Measurements from ENCODE around the gene CMPK2.
A peak's percentile ranks its signal among the peaks of the same experiment; 100 is the strongest.
"Not testable (repeated sequence)": the region's sequence is repeated elsewhere in the genome, so short reads cannot be mapped to it uniquely, and the experiment has no call there.

Gene CMPK2, protein sequence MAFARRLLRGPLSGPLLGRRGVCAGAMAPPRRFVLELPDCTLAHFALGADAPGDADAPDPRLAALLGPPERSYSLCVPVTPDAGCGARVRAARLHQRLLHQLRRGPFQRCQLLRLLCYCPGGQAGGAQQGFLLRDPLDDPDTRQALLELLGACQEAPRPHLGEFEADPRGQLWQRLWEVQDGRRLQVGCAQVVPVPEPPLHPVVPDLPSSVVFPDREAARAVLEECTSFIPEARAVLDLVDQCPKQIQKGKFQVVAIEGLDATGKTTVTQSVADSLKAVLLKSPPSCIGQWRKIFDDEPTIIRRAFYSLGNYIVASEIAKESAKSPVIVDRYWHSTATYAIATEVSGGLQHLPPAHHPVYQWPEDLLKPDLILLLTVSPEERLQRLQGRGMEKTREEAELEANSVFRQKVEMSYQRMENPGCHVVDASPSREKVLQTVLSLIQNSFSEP

DNA sequence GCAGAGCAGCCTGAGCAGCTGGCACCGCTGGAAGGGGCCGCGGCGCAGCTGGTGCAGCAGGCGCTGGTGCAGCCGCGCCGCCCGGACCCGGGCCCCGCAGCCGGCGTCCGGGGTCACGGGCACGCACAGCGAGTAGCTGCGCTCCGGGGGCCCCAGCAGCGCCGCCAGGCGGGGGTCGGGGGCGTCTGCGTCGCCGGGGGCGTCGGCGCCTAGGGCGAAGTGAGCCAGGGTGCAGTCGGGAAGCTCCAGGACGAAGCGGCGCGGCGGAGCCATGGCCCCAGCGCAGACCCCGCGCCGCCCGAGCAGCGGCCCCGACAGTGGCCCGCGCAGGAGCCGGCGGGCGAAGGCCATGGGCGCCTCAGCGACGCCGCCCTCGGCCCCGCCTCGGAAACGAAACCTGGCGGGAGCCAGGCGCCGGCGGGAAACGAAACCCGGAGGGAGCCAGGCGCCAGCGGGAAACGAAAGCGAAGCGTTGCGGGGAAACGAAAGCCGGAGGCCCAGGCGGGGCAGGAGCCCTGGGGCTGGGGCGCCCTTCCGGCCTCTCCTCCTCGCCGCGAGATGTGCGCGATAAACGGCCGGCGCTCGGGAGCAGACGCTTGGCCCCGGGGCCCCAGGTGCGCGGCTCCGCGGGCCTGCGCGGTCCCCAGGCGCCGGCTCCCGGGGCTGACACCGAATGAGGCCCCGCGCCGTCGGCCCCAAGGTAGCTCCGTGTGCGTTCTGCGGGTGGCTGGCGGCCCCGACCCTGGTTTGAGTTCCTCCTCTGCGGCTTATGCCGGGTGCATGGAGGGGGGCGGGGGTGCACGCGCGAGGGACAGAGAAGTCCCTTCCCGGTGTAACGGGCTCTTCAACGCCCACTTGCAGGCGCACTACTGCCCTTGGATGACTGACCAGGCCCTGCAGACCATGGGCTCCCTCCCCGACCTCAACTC is at the start of gene CMPK2:
CMPK2 (minus strand) TSS at position 562 of the 929 bp plus-strand sequence; CDS start at position 351, 211 bp downstream.
- peak; percentile 66 for DNase-seq

GRCh38 chr2:6915399-6915798 is 49.7 kb upstream of the CMPK2 start:
- no peak for DNase-seq

DNA sequence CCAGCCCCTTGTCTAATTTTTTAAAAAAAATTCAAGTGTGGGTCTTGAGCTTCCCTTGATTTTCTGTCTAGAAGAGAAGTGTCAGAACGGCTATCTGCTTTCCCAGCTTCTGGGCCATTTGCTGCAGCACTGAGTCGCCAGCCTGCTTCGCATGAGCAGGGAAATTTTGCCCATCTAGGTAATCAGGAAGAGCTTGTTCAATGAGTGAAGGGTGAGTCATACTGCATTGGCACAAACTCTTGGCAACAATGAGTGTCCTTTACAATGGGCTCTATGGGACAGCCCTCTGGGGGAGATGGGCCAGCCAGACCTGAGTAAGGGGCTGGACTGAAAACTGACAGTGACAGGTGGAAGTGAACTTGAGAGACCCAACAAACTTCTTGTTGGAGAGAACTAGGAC is 49.1 kb upstream of the CMPK2 start:
- no peak for DNase-seq

DNA sequence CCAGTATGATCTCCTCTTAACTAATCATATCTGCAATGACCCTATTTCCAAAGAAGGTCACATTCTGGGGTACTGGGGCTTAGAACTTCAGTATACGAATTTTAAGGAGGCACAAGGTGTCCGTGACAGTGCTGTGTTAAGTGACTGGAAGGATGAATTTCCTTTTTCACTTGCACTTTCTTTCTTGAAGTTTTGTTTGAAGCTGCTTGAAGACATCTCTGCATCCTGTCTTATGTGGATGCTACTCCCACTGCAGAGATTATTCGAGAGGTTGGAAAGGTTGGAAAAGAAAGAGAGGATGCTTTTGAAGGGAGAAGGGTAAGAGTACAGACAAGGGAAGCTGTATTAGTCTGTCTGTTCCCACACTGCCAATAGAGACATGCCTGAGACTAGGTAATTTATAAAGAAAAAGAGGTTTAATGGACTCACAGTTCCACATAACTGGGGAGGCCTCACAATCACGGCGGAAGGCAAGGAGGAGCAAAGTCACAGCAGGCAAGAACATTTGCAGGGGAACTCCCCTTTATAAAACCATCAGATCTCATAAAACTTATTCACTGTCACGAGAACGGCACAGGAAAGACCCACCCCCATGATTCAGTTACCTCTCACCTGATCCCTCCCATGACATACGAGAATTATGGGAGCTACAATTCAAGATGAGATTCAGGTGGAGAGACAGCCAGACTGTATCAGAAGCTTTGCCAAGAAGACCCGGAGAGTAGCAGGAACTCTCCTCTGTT is 47.9 kb upstream of the CMPK2 start:
- no peak for DNase-seq

DNA sequence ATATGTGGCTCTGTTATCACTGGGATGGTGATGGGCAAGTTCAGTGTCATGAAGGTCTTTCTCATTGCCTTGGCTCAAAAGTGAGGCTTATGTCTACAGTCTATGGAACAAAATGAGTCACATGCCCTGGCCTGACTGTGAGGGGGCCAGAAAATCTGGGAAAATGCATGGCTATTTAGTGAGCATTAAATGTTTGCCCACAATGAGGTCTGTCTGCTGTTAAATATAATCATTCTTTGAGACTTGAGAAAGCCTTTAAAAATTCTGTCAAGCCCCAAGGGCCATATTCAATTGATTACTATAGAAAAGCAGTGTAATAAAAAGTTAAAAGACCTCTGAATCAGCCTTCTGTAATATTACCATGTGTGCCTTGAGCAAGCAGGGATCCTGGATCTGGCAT is 46.0 kb upstream of the CMPK2 start:
- DNase-seq, result no peak

DNA sequence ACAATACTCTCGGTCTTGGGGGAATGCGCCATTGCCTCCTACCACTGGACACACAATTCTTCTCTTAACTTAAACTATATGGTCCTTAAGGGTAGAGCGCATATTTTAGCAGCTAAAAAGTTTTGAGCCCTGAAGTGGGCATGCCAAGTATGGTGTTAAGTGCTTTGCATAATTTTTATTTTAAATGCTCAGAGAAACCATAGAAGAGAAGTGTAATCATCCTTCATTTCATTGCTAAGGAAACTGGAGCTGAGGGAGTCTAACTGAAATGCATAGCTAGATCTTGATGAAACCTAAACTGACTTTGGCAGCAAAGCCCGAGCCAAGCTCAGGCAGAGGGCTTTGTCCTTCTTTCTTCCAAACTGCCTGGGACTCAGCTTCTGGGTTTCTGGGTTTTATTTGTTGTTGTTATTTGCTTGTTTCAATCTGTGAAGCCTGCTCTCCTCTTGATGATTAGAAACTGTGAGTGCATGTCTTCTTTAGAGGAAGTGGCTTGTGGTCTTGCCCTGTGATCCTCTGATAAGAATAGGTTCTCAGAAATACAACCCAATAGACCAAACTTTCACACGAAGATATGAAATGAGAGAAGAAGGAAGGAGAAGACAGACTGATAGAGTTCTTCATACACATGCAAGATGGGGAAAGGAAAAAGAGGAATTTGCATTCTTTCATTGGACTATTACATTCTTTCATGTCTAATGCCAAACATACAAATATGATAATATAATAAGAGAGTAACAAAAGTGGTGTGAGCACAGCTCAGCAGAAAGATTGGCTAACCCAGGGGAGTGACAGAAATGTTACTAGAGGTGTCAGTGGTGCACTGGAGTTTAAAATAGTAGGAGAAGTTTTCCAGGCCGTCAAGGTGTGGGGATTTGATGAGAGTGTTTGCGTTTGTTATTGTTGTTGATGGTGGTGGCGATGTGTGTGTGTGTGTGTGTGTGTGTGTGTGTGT is 44.0 kb upstream of the CMPK2 start:
- DNase-seq, result no peak

DNA sequence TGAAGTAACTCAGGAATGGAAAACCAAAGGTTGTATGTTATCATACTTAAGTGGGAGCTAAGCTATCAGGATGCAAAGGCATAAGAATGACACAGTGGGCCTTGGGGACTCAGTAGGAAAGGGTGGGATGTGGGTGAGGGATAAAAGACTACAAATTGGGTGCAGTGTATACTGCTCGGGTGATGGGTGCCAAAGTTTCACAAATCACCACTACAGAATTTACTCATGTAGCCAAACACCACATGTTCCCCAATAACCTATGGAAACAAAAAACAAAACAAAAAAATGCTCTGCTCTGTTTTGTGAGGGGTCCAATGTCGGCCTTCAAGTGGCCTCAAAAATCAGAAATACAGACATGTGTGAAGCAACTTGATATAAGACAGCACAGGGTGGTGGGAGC is 42.6 kb upstream of the CMPK2 start:
- no peak for DNase-seq

GRCh38 chr2:6906165-6906741 is 40.5 kb upstream of the CMPK2 start:
- DNase-seq, result no peak

DNA sequence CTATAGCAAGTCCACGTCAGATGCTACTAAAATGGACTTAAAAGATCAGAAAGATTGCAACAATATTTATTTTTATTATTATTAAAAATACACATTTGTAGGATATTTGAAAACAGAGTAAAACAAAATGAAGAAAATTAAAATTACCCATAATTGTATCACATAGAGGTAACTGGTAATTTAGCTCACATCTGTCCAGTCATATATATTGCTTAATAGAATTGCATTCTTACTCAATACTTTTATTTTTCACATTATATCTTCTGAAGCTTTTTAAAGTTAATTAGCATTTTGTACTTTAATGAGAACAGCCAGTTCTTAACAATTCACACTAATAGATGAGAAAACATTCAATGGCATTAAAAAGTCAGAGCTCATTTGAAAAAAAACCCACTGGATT is 40.0 kb upstream of the CMPK2 start:
- DNase-seq, result no peak

GRCh38 chr2:6902581-6902980 is 36.9 kb upstream of the CMPK2 start:
- not testable (repeated sequence) for DNase-seq

DNA sequence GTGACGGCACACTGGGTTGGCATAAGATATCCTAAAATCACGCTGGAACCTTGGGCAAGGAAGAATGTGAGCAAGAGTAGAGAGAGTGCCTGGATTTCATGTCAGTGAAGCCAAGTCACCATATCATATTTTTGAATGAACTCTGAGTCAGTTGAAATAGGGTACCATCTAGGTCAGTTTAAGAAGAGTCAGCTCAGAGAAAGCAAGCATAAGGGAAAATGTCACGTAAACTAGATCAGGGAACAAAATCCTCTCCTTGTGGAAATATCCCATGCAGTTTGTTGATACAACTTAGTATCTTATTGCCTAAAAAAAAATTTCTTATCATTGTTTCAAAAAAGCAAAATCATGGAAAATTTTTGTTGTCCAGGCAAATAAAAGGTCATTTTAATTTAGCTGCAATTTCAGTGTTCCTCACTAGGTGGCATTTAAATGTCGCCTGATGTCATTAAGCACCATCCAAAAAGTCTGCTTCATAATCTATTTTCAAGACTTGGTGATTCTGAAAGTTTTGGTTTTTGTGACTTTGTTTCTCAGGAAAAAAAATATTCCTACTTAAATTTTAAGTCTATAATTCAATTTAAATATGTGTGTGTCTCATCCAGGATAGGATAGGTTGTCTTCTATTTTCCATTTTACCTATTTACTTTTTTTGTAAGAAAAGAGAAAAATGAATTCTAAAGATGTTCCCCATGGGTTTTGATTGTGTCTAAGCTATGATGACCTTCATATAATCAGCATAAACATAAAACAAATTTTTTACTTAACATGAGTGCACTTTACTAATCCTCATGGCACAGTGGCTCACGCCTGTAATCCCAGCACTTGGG is 31.4 kb upstream of the CMPK2 start:
- peak; percentile 75 for DNase-seq

- DNase-seq, result no peak
Measured at GRCh38 chr2:6893876-6894482, 28.3 kb upstream of the CMPK2 start.

- DNase-seq, result no peak
Measured at GRCh38 chr2:6888724-6889123, 23.0 kb upstream of the CMPK2 start.

DNA sequence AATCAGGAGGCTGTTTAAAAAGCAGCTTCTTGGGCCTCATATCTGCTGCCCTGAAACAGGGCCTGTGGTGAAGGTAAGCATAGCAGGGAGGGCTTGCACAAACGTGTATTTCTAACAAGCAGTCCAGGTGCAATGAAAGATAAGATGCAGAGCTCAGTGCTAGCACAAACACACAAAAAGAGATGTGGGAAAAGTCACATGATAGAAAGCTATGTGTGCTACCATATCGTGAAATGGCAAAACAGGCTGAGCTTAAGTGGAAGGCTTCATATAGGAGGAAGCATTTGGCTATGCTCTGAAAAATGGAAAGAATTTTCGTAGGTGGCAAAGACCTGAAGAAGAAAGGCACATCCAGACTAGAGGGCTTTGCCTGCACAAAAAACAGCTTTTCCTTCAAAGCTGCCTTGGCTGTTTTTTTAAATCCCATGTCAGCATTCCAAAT is 22.1 kb upstream of the CMPK2 start:
- no peak for DNase-seq

GRCh38 chr2:6885968-6886367 is 20.3 kb upstream of the CMPK2 start:
- no peak for DNase-seq

DNA sequence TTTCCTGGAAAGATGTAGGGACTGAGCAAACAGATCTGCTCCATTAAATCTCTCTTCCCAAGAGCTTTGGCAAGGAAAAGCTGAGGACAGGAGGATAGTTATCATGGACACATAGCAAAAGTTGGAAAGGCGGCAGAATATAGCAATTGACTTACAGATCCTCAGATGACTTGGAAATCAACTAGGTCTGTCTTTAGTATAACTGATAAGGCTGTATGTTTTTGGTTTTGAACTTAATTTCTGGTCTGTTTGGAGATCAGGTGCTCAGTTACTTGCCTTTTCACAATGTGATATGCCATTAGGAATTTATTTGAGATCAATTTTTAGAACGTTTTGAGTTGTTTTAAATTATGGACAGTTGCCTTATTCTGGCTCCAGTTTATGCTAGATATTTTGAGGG is 19.8 kb upstream of the CMPK2 start:
- DNase-seq, result no peak

GRCh38 chr2:6883448-6884122 is 17.9 kb upstream of the CMPK2 start:
- no peak for DNase-seq

GRCh38 chr2:6881516-6881915 is 15.8 kb upstream of the CMPK2 start:
- no peak for DNase-seq

DNA sequence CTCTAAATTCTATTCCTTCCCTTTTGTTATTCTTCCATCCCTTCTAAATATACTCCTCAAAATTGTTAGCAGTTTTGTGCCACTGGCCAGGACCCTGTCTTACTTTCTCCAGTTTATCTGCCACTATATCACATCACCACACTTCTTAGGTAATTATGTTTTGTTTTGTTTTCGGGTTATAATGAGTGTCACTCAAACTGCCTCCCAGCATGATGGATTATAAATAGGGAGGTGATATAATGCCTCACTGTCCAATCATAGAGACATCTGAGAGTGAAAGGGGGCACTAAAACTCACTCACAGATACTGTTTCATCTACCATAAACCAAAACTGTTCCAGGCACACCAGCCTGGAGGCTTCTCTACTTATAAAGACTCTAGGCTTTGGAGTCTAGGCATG is 15.3 kb upstream of the CMPK2 start:
- no peak for DNase-seq

Data from NCI-H1694 treated with DMSO at 0.1 percent for 48 hours (cell line).